Activated CD4-positive, alpha-beta memory T cell treated with anti-CD3 and anti-CD28 coated beads for 36 hours (primary cell): ENCODE data around the gene AGPAT2. TPM values are rescaled to one million over a fixed set of nuclear protein-coding genes. Genes with fewer than 3 reads are reported as not detected.
A peak's percentile ranks its signal among the peaks of the same experiment; 100 is the strongest.

ENCODE experiments used
- CTCF ChIA-PET: fragments of 350-600 bp; sonication (Branson Sonifier 250); formaldehyde crosslinking; loops from one replicate; lab custom pipeline; 2021; ENCODE audit warnings: antibody characterized with exemption, inconsistent platforms; lab: Charles Lee
- POLR2A ChIA-PET: fragments of 350-600 bp; sonication (Branson Sonifier 250); formaldehyde crosslinking; loops from one replicate; lab custom pipeline; 2021; ENCODE audit warnings: antibody characterized with exemption; lab: Charles Lee
- DNase-seq: peaks from one replicate; pipeline ENCODE4 v3.0.0-alpha.2; 2020
- H3K27ac Mint-ChIP-seq: one replicate; pipeline ENCODE4 v1.8.0; 2021; ENCODE audit warnings: mixed read lengths
- H3K27me3 Mint-ChIP-seq: one replicate; pipeline ENCODE4 v1.8.0; 2021; ENCODE audit warnings: mixed read lengths
- H3K36me3 Mint-ChIP-seq: one replicate; pipeline ENCODE4 v1.8.0; 2021; ENCODE audit warnings: mixed read lengths
- H3K4me1 Mint-ChIP-seq: one replicate; pipeline ENCODE4 v1.8.0; 2021; ENCODE audit warnings: low read depth, mixed read lengths
- H3K4me3 Mint-ChIP-seq: one replicate; pipeline ENCODE4 v1.8.0; 2021; ENCODE audit warnings: mild to moderate bottlenecking, mixed read lengths
- H3K9me3 Mint-ChIP-seq: one replicate; pipeline ENCODE4 v1.8.0; 2021; ENCODE audit warnings: mixed read lengths
- intact Hi-C: fragments of 100-400 bp; cut with micrococcal nuclease; formaldehyde crosslinking; loops from one replicate; pipeline ENCODE4 v1.15.1; 2023
- total RNA-seq, 2 experiments: library from RNA; stranded (reverse); gene quantifications; one replicate each; pipeline ENCODE4 v1.2.3, GENCODE V29; 2021

Gene AGPAT2
- total RNA-seq, 2 experiments from 2014 or later = 16.3 to 16.8 TPM

DNA sequence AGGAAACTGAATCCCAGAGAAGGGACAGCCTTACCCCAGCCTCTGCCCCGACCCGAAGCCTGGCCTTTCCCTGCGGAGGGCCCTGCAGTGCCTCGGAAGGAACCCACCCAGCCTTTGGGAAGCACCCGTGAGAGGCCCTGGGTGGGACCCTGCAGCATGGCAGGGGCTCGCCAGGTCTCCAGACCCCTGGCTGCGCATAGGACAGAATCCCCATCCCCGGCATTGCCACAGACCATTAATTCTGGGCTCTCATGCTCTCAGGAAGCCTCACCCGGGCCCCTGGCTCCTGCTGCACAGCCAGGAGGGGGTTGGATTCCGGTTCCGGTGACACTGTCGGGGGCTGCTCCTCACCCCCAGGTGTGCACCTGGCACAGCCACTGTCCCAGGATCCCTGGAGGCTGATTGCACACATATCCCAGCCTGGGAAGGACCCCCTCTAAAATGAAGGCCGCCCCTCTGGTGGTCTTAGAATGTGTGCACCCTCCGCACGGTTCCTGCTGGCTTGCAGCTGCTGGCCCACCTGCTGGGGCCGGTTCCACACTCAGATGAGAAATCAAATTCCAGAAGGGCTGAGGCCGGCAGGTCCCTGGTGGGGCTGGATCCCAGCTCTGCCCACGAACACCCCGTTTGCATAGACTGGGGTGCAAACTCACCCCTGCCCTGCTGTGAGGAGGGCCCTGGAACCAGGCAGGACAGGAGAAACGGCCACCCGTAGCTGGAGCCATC lies 19.9 kb downstream of the AGPAT2 start:
- Mint-ChIP-seq H3K4me3 (no peak overlapping the region), H3K36me3 (no peaks in the 10 kb centered on the region), H3K4me1 (peaks cover 2% of the 10 kb centered on the region), H3K27me3 (peaks cover 18% of the 10 kb centered on the region), H3K9me3 (no peaks in the 10 kb centered on the region), H3K27ac (no peak overlapping the region)
- CTCF ChIA-PET = interaction anchor here (1.6 kb wide), 1 partner anchor 182 kb away, joined by 8 read pairs; no protein-coding TSS in a partner anchor
- POLR2A ChIA-PET = no interaction called here
- intact Hi-C loops = no loop called here
- DNase-seq = no peak

DNA sequence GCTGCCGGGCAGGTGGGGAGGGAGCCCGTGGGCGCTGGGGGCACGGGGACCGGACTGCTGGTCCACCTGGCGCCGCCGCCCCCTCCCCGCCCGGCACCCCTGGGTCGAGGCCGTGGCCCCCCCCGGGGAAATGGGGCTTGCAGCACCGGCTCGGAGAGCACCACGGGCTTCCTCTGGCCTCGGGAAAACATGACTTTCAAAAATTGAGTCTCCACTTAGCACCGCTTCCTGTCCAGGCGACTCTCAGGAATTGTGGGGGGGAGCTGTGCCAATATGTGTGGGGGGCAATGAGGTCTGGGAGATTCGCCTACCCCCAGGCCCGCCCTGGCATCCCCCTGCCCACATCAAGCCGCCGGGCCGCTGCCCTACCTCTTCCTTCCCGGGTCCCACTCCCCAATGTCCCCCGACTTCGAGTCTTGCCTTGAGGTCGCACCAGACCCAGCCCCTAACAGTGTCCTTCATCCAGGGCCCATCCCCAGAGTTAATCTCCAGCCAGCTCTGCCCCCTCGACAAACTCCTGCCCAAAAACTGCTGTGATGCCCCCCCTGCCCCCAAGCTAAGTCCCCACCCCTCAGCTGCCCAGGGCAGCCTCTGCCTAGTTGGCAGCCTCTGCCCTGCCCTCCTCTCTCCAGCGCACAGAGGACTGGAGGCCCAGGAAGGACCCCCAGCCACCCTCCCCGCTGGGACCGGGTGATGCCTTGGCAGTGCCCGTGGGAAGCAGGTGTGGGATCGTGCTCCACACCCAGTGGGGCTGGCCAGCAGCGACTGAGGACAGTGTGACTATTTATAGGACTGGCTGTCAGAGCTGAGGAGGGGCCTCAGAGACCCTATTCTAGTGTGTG lies 20.7 kb downstream of the AGPAT2 start:
- CTCF ChIA-PET = interaction anchor here (1.6 kb wide), 1 partner anchor 60 kb away, joined by 4 read pairs; no protein-coding TSS in a partner anchor
- Mint-ChIP-seq H3K4me1 (peaks cover 2% of the 10 kb centered on the region), H3K27me3 (peaks cover 18% of the 10 kb centered on the region), H3K9me3 (no peaks in the 10 kb centered on the region), H3K4me3 (peak overlapping the region; percentile 46), H3K27ac (no peak overlapping the region), H3K36me3 (no peaks in the 10 kb centered on the region)
- intact Hi-C loops = no loop called here
- no peak for DNase-seq
- POLR2A ChIA-PET = no interaction called here

DNA sequence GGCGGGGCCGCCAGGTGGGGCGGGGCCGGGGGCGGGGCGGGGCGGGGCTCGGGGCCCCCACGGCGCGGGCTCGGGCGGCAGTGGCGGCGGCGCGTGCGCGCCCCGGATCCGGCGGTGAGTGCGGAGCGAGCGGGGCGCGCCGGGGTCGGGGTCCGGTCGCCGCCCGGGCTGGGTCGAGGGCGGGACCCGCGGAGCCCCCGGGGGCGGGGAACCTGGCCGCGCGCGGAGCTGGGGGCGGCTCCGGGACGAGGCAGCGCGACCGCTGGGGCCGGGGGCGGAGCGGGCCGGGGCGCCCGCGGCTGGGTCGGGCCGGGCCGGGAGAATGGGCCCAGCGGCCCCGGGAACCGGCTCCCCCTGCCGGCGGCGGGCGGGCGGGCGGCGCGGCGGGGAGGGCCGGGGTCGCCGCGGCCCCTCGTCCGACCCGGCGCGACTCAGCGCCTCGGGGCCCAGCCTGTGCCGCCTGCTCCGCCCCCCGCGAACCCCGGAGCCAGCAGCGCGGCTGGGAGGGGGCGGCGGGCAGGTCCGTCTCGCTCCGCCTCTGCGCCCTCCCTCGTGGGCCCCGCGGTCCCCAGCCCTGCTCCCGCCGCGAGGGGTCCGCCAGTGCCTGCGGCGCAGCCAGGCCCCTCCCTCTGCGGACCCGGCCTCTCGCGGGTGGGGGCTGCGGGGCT lies 21.4 kb downstream of the AGPAT2 start:
- Mint-ChIP-seq H3K27me3 (peaks cover 18% of the 10 kb centered on the region), H3K27ac (no peak overlapping the region), H3K36me3 (no peaks in the 10 kb centered on the region), H3K4me1 (peaks cover 2% of the 10 kb centered on the region), H3K9me3 (no peaks in the 10 kb centered on the region), H3K4me3 (no peak overlapping the region)
- CTCF ChIA-PET = interaction anchor here (1.6 kb wide), 1 partner anchor 61 kb away, joined by 4 read pairs; no protein-coding TSS in a partner anchor
- POLR2A ChIA-PET = no interaction called here
- intact Hi-C loops = no loop called here
- DNase-seq = no peak

DNA sequence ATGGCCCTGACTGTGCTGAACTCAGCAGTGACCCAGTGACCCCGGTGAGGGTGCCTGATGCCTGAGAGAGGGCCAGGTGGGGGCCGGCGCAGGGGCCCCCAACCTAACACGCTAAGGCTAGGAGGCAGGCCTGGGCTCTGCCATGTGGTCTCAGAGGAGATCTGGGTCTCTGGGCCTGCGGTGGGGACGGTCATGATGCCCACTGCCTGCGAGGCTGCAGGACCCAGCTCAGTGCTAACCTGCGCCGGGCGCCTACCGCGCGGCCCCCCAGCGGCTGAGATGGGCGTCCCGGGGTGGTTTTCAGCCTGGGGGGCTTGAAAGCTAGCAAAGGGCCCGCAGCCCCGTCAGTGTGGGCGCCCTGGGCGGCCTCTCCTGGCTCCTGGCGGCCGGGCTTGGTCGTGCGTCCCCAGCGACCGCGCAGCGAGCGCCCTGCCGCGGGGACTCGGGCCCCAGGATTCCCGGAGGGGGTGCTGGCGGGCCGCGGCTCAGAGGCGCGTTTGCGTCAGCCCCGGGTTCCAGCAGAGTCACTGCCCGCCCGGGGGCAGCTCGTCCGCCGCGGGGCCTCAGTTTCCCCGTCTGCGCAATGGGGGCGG lies 22.1 kb downstream of the AGPAT2 start:
- H3K27ac Mint-ChIP-seq = no peak overlapping the region
- ChIA-PET POLR2A (no interaction called here), CTCF (interaction anchor here (1.3 to 1.6 kb wide), 2 partner anchors 9 to 62 kb away, joined by 3 to 4 read pairs; no protein-coding TSS in a partner anchor)
- H3K27me3 Mint-ChIP-seq = peaks cover 18% of the 10 kb centered on the region
- DNase-seq = peak; percentile 27
- no peaks in the 10 kb centered on the region for H3K9me3 Mint-ChIP-seq
- peak overlapping the region; percentile 62 for H3K4me3 Mint-ChIP-seq
- peaks cover 2% of the 10 kb centered on the region for H3K4me1 Mint-ChIP-seq
- intact Hi-C loops = no loop called here
- no peaks in the 10 kb centered on the region for H3K36me3 Mint-ChIP-seq

DNA sequence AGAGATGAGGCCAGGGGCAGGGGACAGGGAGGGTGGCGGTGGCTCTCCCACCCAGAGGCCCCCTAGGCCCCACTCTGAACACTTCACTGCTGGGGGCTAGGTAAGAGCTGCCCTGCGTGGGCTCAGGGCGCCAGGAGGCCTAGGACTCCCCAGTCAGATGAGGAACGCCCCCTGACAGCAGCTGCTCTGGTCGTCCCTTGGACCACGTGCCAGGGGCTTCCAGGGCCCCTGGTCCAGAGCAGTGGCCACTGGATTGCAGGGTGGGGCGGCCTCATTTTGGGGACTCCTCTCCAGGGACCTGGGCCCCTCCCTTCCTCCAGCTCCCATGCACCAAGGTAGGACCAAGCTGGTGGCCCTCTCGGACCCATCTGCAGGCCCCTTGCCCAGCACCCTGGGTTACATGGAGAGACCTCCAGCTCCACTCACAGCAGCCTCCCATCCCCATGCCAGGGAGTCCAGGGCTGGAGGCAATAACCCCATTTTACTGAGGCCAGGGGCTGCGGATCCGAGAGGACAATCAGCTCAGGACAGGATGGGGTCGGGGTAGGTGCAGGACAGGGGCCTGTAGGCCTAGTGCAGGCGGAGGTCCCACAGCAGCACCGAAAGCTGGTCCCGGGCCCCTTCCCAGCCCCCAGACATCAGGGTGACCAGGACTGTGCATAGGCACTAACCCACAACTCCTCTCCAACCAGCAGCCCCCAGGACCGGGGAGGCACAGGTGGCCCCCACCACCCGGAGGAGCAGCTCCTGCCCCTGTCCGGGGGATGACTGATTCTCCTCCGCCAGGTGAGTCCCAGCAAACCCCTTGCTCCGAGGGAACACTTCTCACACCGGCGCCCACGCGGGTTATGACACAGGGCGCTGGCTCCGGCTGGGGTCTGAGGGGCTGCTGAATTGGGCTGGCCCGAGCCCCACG lies 23.0 kb downstream of the AGPAT2 start:
- peaks cover 23% of the 10 kb centered on the region for H3K27me3 Mint-ChIP-seq
- H3K36me3 Mint-ChIP-seq = no peaks in the 10 kb centered on the region
- DNase-seq = no peak
- CTCF ChIA-PET = interaction anchor here (0.7 to 1.6 kb wide), 4 partner anchors 8 to 178 kb away, joined by 3 to 4 read pairs (median 4); no protein-coding TSS in a partner anchor
- H3K9me3 Mint-ChIP-seq = no peaks in the 10 kb centered on the region
- no peak overlapping the region for H3K27ac Mint-ChIP-seq
- H3K4me1 Mint-ChIP-seq = peaks cover 2% of the 10 kb centered on the region
- H3K4me3 Mint-ChIP-seq = no peak overlapping the region
- intact Hi-C loops = no loop called here
- POLR2A ChIA-PET = no interaction called here

DNA sequence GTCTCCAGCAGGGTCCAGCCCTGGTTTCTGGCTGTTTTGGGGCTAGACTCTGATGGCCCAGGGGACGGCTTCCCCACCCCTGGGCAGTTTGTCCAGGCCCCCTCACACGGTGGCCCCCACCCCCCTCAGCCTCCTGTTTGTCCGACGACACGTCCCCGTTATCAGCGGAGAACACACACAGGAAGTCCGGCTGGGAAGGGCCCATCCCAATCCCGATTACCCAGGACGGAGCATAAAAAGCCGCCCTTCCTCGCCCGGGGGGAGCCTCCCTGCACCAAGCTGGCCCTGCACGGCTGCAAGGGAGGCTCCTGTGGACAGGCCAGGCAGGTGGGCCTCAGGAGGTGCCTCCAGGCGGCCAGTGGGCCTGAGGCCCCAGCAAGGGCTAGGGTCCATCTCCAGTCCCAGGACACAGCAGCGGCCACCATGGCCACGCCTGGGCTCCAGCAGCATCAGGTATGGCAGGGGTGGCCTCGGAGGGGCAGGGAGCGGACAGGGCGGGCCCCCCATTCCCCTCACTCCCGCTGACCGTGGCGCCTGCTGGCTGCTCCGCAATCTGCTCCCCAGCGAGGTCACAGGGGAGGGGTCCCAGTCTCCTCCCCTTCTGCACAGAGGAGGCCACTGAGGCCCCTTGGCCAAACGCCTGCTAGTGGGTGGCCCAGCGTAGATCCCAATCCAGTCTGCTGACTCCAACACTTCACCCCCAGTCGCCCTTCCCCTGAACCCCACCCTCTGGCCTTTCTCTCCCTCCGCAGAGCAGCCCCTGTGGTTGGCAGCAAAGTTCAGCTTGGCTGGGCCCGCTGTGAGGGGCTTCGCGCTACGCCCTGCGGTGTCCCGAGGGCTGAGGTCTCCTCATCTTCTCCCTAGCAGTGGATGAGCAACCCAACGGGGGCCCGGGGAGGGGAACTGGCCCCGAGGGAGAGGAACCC lies 24.3 kb downstream of the AGPAT2 start, which contains the start of gene EGFL7:
Gene EGFL7, plus strand, starts transcription at position 261 of the 926 bp plus-strand sequence. CDS start 5,367 bp downstream, outside the sequence.
- Mint-ChIP-seq H3K9me3 (no peaks in the 10 kb centered on the region), H3K4me1 (peaks cover 8% of the 10 kb centered on the region), H3K27ac (no peak within 1 kb of the TSS), H3K36me3 (no peaks in the 10 kb centered on the region), H3K27me3 (peaks cover 26% of the 10 kb centered on the region), H3K4me3 (no peak within 1 kb of the TSS)
- intact Hi-C loops = no loop called here
- no peak for DNase-seq
- POLR2A ChIA-PET = no interaction called here
- CTCF ChIA-PET = interaction anchor here (1.0 to 1.4 kb wide), 2 partner anchors 9 to 18 kb away, joined by 3 to 4 read pairs; no protein-coding TSS in a partner anchor

DNA sequence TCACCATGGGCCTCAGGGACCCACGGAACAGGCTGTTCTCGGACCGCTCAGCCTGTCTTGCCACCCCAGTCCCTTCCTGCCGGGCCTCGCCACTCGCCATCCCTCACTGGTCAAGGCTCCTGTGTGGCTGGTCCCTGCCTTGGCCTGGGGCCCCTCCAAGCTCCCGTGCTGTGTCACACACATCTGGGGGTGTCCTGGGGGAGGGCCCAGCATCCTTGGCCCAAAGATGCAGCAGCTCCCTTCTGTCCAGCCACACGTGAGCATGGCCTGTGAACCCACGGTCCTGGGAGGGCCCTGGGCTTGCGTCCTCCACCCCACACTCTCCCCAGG lies 25.0 kb downstream of the AGPAT2 start:
- POLR2A ChIA-PET = no interaction called here
- Mint-ChIP-seq H3K9me3 (no peaks in the 10 kb centered on the region), H3K4me3 (no peak overlapping the region), H3K27ac (no peak overlapping the region), H3K4me1 (peaks cover 10% of the 10 kb centered on the region), H3K27me3 (peaks cover 31% of the 10 kb centered on the region), H3K36me3 (no peaks in the 10 kb centered on the region)
- intact Hi-C loops = no loop called here
- DNase-seq = no peak
- CTCF ChIA-PET = interaction anchor here (1.0 to 1.4 kb wide), 2 partner anchors 9 to 17 kb away, joined by 3 to 4 read pairs; no protein-coding TSS in a partner anchor

DNA sequence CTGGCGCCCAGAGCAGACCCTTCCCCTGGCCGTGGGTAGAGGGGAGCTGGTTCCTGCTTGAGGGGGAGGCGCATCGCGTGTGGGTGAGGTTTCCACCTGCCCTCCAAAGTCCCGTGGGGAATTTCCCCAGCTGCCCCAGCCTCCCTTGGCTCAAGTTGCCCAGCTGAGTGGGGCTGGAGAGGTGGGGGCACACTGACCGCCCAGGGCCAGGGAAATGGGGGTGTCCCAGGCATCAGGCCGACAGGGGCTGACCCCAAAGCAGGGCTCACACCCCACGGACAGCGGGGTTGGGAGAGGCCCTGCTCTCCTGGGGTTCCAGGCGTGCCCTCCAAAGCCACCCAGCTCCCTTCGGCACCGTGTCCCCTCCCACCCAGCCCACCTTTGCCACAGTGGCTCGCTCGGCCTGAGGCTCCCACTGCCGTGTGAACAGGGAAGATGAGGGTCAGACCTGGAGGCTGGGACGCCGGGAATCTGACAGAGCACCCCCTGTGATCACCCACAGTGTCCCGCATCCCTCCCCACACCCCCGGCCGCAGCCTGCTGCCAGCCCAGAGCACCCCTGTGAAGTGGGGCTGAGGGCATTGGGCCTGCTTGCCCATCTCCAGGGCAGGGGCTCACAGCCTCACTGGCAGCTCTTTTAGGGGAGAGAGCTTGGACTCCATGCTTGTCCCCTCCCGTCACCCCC lies 25.5 kb downstream of the AGPAT2 start:
- intact Hi-C loops = no loop called here
- ChIA-PET CTCF (interaction anchor here (1.0 to 1.4 kb wide), 2 partner anchors 10 to 17 kb away, joined by 3 to 4 read pairs; no protein-coding TSS in a partner anchor), POLR2A (no interaction called here)
- Mint-ChIP-seq H3K4me1 (peaks cover 10% of the 10 kb centered on the region), H3K27ac (no peak overlapping the region), H3K9me3 (no peaks in the 10 kb centered on the region), H3K4me3 (no peak overlapping the region), H3K27me3 (peaks cover 36% of the 10 kb centered on the region), H3K36me3 (no peaks in the 10 kb centered on the region)
- no peak for DNase-seq

DNA sequence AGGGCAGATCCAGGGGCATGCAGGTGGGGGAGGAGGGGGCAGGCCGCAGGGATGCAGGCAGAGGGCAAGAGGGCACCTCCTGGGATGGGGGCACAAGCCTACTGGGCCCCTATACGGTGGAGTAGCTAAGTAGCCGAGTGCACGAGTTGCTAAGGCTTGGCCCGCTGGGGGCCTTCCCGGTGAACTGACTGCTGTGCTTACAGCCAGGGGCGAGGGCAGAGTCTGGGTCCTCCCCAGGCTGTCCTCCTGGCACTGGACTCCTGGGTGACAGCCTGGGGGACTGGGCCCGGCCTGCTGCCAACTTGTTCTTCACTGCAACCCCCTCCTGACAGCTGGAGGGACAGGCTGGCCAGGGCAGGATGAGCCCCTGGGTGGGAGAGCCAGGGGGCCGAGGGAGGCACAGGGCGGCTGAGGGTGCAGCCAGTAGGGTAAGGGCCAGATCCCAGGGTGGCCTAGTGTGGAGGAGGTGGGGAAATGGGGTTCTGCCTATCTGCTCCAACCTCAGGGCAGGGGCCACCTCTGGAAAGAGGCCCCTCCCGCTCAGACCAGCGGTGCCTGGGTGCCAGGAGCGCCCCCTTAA lies 26.2 kb downstream of the AGPAT2 start:
- POLR2A ChIA-PET = no interaction called here
- intact Hi-C loops = no loop called here

More for the DNA sequence above, 26.2 kb downstream of the AGPAT2 start:
- no peak for DNase-seq
- H3K4me1 Mint-ChIP-seq = peaks cover 10% of the 10 kb centered on the region
- CTCF ChIA-PET = interaction anchor here (1.0 kb wide), 1 partner anchor 10 kb away, joined by 3 read pairs; no protein-coding TSS in a partner anchor
- H3K27me3 Mint-ChIP-seq = peaks cover 36% of the 10 kb centered on the region
- H3K27ac Mint-ChIP-seq = no peak overlapping the region
- H3K9me3 Mint-ChIP-seq = no peaks in the 10 kb centered on the region
- H3K4me3 Mint-ChIP-seq = no peak overlapping the region
- H3K36me3 Mint-ChIP-seq = no peaks in the 10 kb centered on the region
